Neuronal stem cell (in vitro differentiated cells): Measurements from ENCODE around the gene MACROD2.

Experiments used
- DNase-seq: peaks from one replicate; pipeline ENCODE4 v3.0.0-alpha.2; 2013; ENCODE audit warnings: low spot score
- H2AFZ ChIP-seq: one replicate; pipeline ENCODE4 v1.6.1; 2013; ENCODE audit warnings: mild to moderate bottlenecking, low read length, inconsistent platforms
- H2AK5ac ChIP-seq: 2 replicates; pipeline ENCODE4 v1.6.1; 2013; ENCODE audit warnings: low read depth, mild to moderate bottlenecking, inconsistent platforms, low read length, moderate library complexity, mixed read lengths
- H2BK120ac ChIP-seq: 2 replicates; pipeline ENCODE4 v1.6.1; 2013; ENCODE audit warnings: low read depth, mild to moderate bottlenecking, inconsistent platforms, low read length, moderate library complexity, mixed read lengths
- H2BK12ac ChIP-seq: one replicate; pipeline ENCODE4 v1.6.1; 2013; ENCODE audit warnings: low read length, inconsistent platforms
- H2BK15ac ChIP-seq: 2 replicates; pipeline ENCODE4 v1.6.1; 2013; ENCODE audit warnings: mild to moderate bottlenecking, low read length, inconsistent platforms, mixed read lengths
- H2BK5ac ChIP-seq: one replicate; pipeline ENCODE4 v1.6.1; 2013; ENCODE audit warnings: inconsistent platforms, mild to moderate bottlenecking, low read length, moderate library complexity
- H3K14ac ChIP-seq: one replicate; pipeline ENCODE4 v1.6.1; 2013; ENCODE audit warnings: low read length, inconsistent platforms
- H3K18ac ChIP-seq: 2 replicates; pipeline ENCODE4 v1.6.1; 2013; ENCODE audit warnings: low read length, inconsistent platforms
- H3K23ac ChIP-seq: 2 replicates; pipeline ENCODE4 v1.6.1; 2013; ENCODE audit warnings: low read depth, mild to moderate bottlenecking, mixed read lengths, low read length, inconsistent platforms; ENCODE audit not compliant: poor library complexity
- H3K27ac ChIP-seq: replicated peaks from 3 replicates; pipeline ENCODE4 v1.5.1; 2013; ENCODE audit warnings: low read length, inconsistent platforms
- H3K27me3 ChIP-seq, 3 experiments: 2 replicates each; pipeline ENCODE4 v1.6.1; 2013; ENCODE audit warnings: low read length in 3 of 3, mild to moderate bottlenecking in 2 of 3, inconsistent platforms in 1 of 3, low read depth in 1 of 3, mixed read lengths in 1 of 3, moderate library complexity in 1 of 3; ENCODE audit not compliant: control insufficient read depth in 3 of 3, insufficient read depth in 3 of 3
- H3K36me3 ChIP-seq, 2 donors: replicated peaks in 1 of 2; 2 replicates each; pipeline ENCODE4 v1.6.1; 2013; ENCODE audit warnings: low read length in 2 of 2; ENCODE audit not compliant: control insufficient read depth in 2 of 2, insufficient read depth in 2 of 2
- H3K4ac ChIP-seq: 2 replicates; pipeline ENCODE4 v1.6.1; 2013; ENCODE audit warnings: inconsistent platforms, mild to moderate bottlenecking, low read length, moderate library complexity
- H3K4me1 ChIP-seq, 2 donors: 1 replicate in 1 of 2; 2 replicates in 1 of 2; pipeline ENCODE4 v1.6.1; 2013; ENCODE audit warnings: low read length in 2 of 2, low read depth in 1 of 2; ENCODE audit not compliant: control insufficient read depth in 2 of 2, insufficient read depth in 1 of 2
- H3K4me2 ChIP-seq: one replicate; pipeline ENCODE4 v1.6.1; 2013; ENCODE audit warnings: mild to moderate bottlenecking, low read length, inconsistent platforms; ENCODE audit not compliant: insufficient read depth, poor library complexity, severe bottlenecking
- H3K4me3 ChIP-seq, 2 donors: 2 replicates each; pipeline ENCODE4 v1.5.1; 2013; ENCODE audit warnings: low read length in 2 of 2, mild to moderate bottlenecking in 2 of 2, inconsistent platforms in 1 of 2, moderate library complexity in 1 of 2
- H3K79me1 ChIP-seq: one replicate; pipeline ENCODE4 v1.6.1; 2013; ENCODE audit warnings: low read depth, mild to moderate bottlenecking, inconsistent platforms, low read length, moderate library complexity
- H3K9ac ChIP-seq: one replicate; pipeline ENCODE4 v1.6.1; 2013; ENCODE audit warnings: mild to moderate bottlenecking, low read depth, low read length, inconsistent platforms; ENCODE audit not compliant: poor library complexity
- H3K9me3 ChIP-seq, 2 donors: replicated peaks in 1 of 2; 2 replicates each; pipeline versions ENCODE3 to v1.6.1; 2013; ENCODE audit warnings: low read length in 2 of 2, mild to moderate bottlenecking in 2 of 2, inconsistent platforms in 1 of 2, low read depth in 1 of 2, mixed read lengths in 1 of 2, moderate library complexity in 1 of 2; ENCODE audit not compliant: control insufficient read depth in 2 of 2, insufficient read depth in 1 of 2
- H4K8ac ChIP-seq: one replicate; pipeline ENCODE4 v1.6.1; 2013; ENCODE audit warnings: low read depth, mild to moderate bottlenecking, inconsistent platforms, low read length, moderate library complexity
- H4K91ac ChIP-seq: one replicate; pipeline ENCODE4 v1.6.1; 2013; ENCODE audit warnings: low read length, low read depth, mild to moderate bottlenecking, inconsistent platforms; ENCODE audit not compliant: poor library complexity
- WGBS, 2 donors: extraction: QIAGEN DNeasy Blood & Tissue Kit; methylation state at CpG; one replicate each; pipeline ENCODE4 v1.1.7; 2013; ENCODE audit warnings: missing lambda C conversion rate in 2 of 2, mixed read lengths in 1 of 2; ENCODE audit not compliant: insufficient read length in 2 of 2, insufficient replicate concordance in 1 of 2; ENCODE audit errors: extremely low coverage in 2 of 2; 5-methylcytosine and 5-hydroxymethylcytosine counted together

Gene MACROD2

GRCh38 chr20:15546525-15547023 lies 1551.3 kb downstream of the MACROD2 start:
- H4K8ac ChIP-seq, result no peak overlapping the region
- no peak overlapping the region for H3K18ac ChIP-seq
- no peak overlapping the region for H2BK120ac ChIP-seq
- H2BK12ac ChIP-seq, result no peak overlapping the region
- no peak overlapping the region for H3K9ac ChIP-seq
- no peak overlapping the region for H3K23ac ChIP-seq
- no peak for DNase-seq
- peaks cover 0 to 2% of the 10 kb centered on the region in 2 donors for H3K4me1 ChIP-seq
- no peak overlapping the region for H2BK5ac ChIP-seq
- H3K27ac ChIP-seq, result no peak overlapping the region
- H3K14ac ChIP-seq, result no peak overlapping the region
- H2AFZ ChIP-seq, result no peak overlapping the region
- peaks cover 6 to 7% of the 10 kb centered on the region in 2 donors for H3K9me3 ChIP-seq
- H3K27me3 ChIP-seq, result no peaks in the 10 kb centered on the region
- no peak overlapping the region for H3K4me3 ChIP-seq
- H3K4me2 ChIP-seq, result no peak overlapping the region
- WGBS, 2 donors, result no CpG with 5 or more reads among the region's 2 CpGs
- no peaks in the 10 kb centered on the region for H3K36me3 ChIP-seq
- no peak overlapping the region for H3K4ac ChIP-seq
- no peaks in the 10 kb centered on the region for H3K79me1 ChIP-seq
- H2BK15ac ChIP-seq, result no peak overlapping the region
- H2AK5ac ChIP-seq, result no peak overlapping the region
- H4K91ac ChIP-seq, result no peak overlapping the region

GRCh38 chr20:15547119-15547518 lies 1551.8 kb downstream of the MACROD2 start:
- Histone ChIP-seq H2BK15ac (no peak overlapping the region), H3K23ac (no peak overlapping the region), H3K27me3 (no peaks in the 10 kb centered on the region), H3K18ac (no peak overlapping the region), H2BK12ac (no peak overlapping the region), H3K36me3 (no peaks in the 10 kb centered on the region), H3K9me3 (peaks cover 6 to 11% of the 10 kb centered on the region in 2 donors), H3K4me1 (peaks cover 0 to 2% of the 10 kb centered on the region in 2 donors), H3K4ac (no peak overlapping the region), H3K4me2 (no peak overlapping the region), H3K14ac (no peak overlapping the region), H3K27ac (no peak overlapping the region), H2BK5ac (no peak overlapping the region), H3K4me3 (no peak overlapping the region), H2BK120ac (no peak overlapping the region), H4K91ac (no peak overlapping the region), H2AFZ (no peak overlapping the region), H2AK5ac (no peak overlapping the region), H3K79me1 (no peaks in the 10 kb centered on the region), H3K9ac (no peak overlapping the region), H4K8ac (no peak overlapping the region)
- no CpG with 5 or more reads among the region's 3 CpGs for WGBS, 2 donors
- no peak for DNase-seq

GRCh38 chr20:15550116-15550870 lies 1555.0 kb downstream of the MACROD2 start:
- Histone ChIP-seq H3K9me3 (peaks cover 10 to 33% of the 10 kb centered on the region in 2 donors), H3K14ac (no peak overlapping the region), H3K79me1 (no peaks in the 10 kb centered on the region), H2AK5ac (no peak overlapping the region), H2BK5ac (no peak overlapping the region), H3K9ac (no peak overlapping the region), H3K4me3 (no peak overlapping the region), H3K4me2 (no peak overlapping the region), H3K4me1 (no peaks in the 10 kb centered on the region), H2BK12ac (no peak overlapping the region), H3K36me3 (no peaks in the 10 kb centered on the region), H2BK15ac (no peak overlapping the region), H3K27ac (no peak overlapping the region), H3K27me3 (no peaks in the 10 kb centered on the region), H4K8ac (no peak overlapping the region), H3K4ac (no peak overlapping the region), H3K23ac (no peak overlapping the region), H2BK120ac (no peak overlapping the region), H2AFZ (no peak overlapping the region), H4K91ac (no peak overlapping the region), H3K18ac (no peak overlapping the region)
- DNase-seq, result no peak
- no CpG with 5 or more reads among the region's 2 CpGs for WGBS, 2 donors

GRCh38 chr20:15555913-15556312 lies 1560.6 kb downstream of the MACROD2 start:
- Histone ChIP-seq H2BK15ac (no peak overlapping the region), H3K4me2 (no peak overlapping the region), H4K8ac (no peak overlapping the region), H3K4ac (no peak overlapping the region), H3K4me3 (no peak overlapping the region), H2BK120ac (no peak overlapping the region), H3K18ac (no peak overlapping the region), H2AFZ (no peak overlapping the region), H3K27me3 (no peaks in the 10 kb centered on the region), H3K79me1 (no peaks in the 10 kb centered on the region), H3K9me3 (peaks cover 7 to 33% of the 10 kb centered on the region in 2 donors), H4K91ac (no peak overlapping the region), H3K14ac (no peak overlapping the region), H3K4me1 (no peaks in the 10 kb centered on the region), H3K23ac (no peak overlapping the region), H3K36me3 (no peaks in the 10 kb centered on the region), H2BK12ac (no peak overlapping the region), H2AK5ac (no peak overlapping the region), H3K27ac (no peak overlapping the region), H2BK5ac (no peak overlapping the region), H3K9ac (no peak overlapping the region)
- WGBS, 2 donors, result no CpG with 5 or more reads among the region's 2 CpGs
- no peak for DNase-seq
